Lower leg skin (tissue), 4 donors: ENCODE results near the gene PDE8A. TPM values are rescaled to one million over a fixed set of nuclear protein-coding genes. Genes with fewer than 3 reads are reported as not detected.

ENCODE experiments used
- DNase-seq, 2 donors: peaks; one replicate each; pipeline ENCODE4 v3.0.0-alpha.2; 2019; ENCODE audit warnings: low spot score in 2 of 2
- H3K4me3 ChIP-seq: fragments of 200-600 bp; sonication (generic); 2 replicates; pipeline ENCODE4 v1.5.1; 2017; ENCODE audit warnings: mild to moderate bottlenecking, low read depth; ENCODE audit not compliant: poor library complexity, severe bottlenecking
- CTCF ChIP-seq, 3 donors: fragments of 450-650 bp; IDR thresholded peaks; one replicate each; pipeline ENCODE4 v1.5.1; 2016; ENCODE audit warnings: antibody characterized with exemption in 3 of 3, mild to moderate bottlenecking in 3 of 3, moderate library complexity in 2 of 3
- POLR2A ChIP-seq, 2 donors: fragments of 450-650 bp; IDR thresholded peaks; one replicate each; pipeline ENCODE4 v1.6.1; 2016 to 2017; ENCODE audit warnings: antibody characterized with exemption in 2 of 2, mild to moderate bottlenecking in 1 of 2, moderate library complexity in 1 of 2
- WGBS, 2 donors: methylation state at CpG; one replicate each; pipeline ENCODE4 v1.1.5; 2018; 5-methylcytosine and 5-hydroxymethylcytosine counted together
- intact Hi-C: fragments of 100-400 bp; cut with DNase I; formaldehyde crosslinking; loops from one replicate; pipeline ENCODE4 v1.15.0; 2023; ENCODE audit warnings: low total_unique reads
- total RNA-seq, 4 donors: library from RNA; depleted of rRNA; stranded (reverse); fragments of >200 nt; gene quantifications; one replicate each; pipeline ENCODE4 v1.1.0, GENCODE V29; 2016

Gene PDE8A
- total RNA-seq, 4 donors from 2014 or later = 14.7 to 23.1 (median 19.4) TPM

- 71 to 83% methylated on average over 3 of the region's 3 CpGs for WGBS, 2 donors
- no peak overlapping the region for H3K4me3 ChIP-seq
- no peak for TF ChIP-seq POLR2A (IDR thresholded peaks at IDR 0.05)
- DNase-seq = no peak
- intact Hi-C loops = no loop called here
Observed at GRCh38 chr15:84961707-84962106, 19.9 kb upstream of the PDE8A start.

- TF ChIP-seq POLR2A (IDR thresholded peaks at IDR 0.05) = no peak
- TF ChIP-seq CTCF (IDR thresholded peaks at IDR 0.05) = no peak
- DNase-seq = no peak
- intact Hi-C loops = no loop called here
- no peak overlapping the region for H3K4me3 ChIP-seq
- WGBS, 2 donors = 32 to 49% methylated on average over 3 of the region's 3 CpGs
Observed at GRCh38 chr15:84962955-84963354, 18.7 kb upstream of the PDE8A start.

GRCh38 chr15:84967380-84967779 lies 14.3 kb upstream of the PDE8A start:
- TF ChIP-seq CTCF (IDR thresholded peaks at IDR 0.05) = no peak
- TF ChIP-seq POLR2A (IDR thresholded peaks at IDR 0.05) = no peak
- DNase-seq = no peak
- H3K4me3 ChIP-seq = no peak overlapping the region
- WGBS, 2 donors = 53 to 61% methylated on average over 3 of the region's 3 CpGs
- intact Hi-C loops = no loop called here

- H3K4me3 ChIP-seq = no peak overlapping the region
- intact Hi-C loops = no loop called here
- 91 to 94% methylated on average over 3 of the region's 3 CpGs for WGBS, 2 donors
- no peak for TF ChIP-seq CTCF (IDR thresholded peaks at IDR 0.05)
- TF ChIP-seq POLR2A (IDR thresholded peaks at IDR 0.05) = no peak
- peak in 1 of 2 donors; percentile 31 for DNase-seq
Observed at GRCh38 chr15:84968301-84968700, 13.4 kb upstream of the PDE8A start.

- DNase-seq = peak in 1 of 2 donors; percentile 62
- WGBS, 2 donors = 66 to 78% methylated on average over 5 to 6 of the region's 6 CpGs
- intact Hi-C loops = no loop called here
- no peak for TF ChIP-seq POLR2A (IDR thresholded peaks at IDR 0.05)
- no peak for TF ChIP-seq CTCF (IDR thresholded peaks at IDR 0.05)
- no peak overlapping the region for H3K4me3 ChIP-seq
Observed at GRCh38 chr15:84969257-84969656, 12.4 kb upstream of the PDE8A start.

- intact Hi-C loops = no loop called here
- 76 to 83% methylated on average over 3 of the region's 3 CpGs for WGBS, 2 donors
- no peak for TF ChIP-seq POLR2A (IDR thresholded peaks at IDR 0.05)
- no peak for TF ChIP-seq CTCF (IDR thresholded peaks at IDR 0.05)
- no peak overlapping the region for H3K4me3 ChIP-seq
- DNase-seq = peak in 1 of 2 donors; percentile 34
Observed at GRCh38 chr15:84970843-84971242, 10.8 kb upstream of the PDE8A start.
